ENCODE results near the gene RHOBTB1.

Gene RHOBTB1, protein sequence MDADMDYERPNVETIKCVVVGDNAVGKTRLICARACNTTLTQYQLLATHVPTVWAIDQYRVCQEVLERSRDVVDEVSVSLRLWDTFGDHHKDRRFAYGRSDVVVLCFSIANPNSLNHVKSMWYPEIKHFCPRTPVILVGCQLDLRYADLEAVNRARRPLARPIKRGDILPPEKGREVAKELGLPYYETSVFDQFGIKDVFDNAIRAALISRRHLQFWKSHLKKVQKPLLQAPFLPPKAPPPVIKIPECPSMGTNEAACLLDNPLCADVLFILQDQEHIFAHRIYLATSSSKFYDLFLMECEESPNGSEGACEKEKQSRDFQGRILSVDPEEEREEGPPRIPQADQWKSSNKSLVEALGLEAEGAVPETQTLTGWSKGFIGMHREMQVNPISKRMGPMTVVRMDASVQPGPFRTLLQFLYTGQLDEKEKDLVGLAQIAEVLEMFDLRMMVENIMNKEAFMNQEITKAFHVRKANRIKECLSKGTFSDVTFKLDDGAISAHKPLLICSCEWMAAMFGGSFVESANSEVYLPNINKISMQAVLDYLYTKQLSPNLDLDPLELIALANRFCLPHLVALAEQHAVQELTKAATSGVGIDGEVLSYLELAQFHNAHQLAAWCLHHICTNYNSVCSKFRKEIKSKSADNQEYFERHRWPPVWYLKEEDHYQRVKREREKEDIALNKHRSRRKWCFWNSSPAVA

DNA sequence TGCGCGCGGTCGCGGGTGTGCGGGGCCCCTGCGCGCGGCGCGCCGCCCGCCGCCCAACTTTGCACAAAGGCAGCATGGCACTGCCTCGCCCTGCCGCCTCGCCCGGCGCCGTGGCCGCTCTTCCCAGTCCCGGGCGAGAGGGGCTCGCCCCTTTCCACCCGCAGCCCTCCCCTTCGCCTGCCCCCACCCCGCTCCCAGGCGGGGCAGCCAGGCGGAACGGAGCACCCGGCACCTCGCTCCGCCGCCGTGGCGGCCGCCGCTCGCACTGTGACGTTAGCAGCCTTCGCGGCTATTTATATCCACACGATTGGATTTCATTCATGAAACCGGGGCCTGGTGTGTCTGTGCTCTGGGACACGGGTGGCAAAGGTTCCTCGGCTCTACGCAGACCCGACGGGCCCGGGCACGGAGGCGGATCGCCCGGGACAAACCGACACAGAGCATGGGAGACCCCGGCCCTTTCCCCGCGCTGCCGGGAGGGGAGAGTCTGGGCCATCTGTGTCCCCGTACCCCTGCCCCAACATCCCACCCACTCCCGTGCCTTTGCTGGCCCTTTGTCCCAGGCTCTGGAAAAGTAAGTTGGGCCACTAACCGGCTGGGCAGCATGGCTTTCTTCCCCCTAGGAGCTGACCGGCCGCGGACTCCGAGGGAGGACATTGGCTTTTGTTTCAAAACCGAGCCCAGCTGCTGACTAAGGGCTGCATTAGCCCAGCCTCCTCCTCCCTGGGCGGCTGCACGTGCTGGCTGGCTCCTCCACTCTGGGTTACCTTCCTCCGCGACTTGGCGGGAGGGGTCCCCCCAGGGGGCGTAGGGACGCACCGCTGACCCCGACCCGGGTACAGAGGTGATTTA is at the start of gene RHOBTB1:
TSS of gene RHOBTB1 (minus strand) at position 128 of the 852 bp plus-strand sequence. CDS start 32,643 bp downstream, outside the sequence.
- Histone ChIP-seq H3K27ac (ENCODE audit: extremely low read depth, low read depth, low read length) (peak within 1 kb of the TSS; percentile 81), H3K36me3 (ENCODE audit: control insufficient read depth in 2 of 2, insufficient read depth in 1 of 2, low read length in 2 of 2) (no peaks in the 10 kb centered on the region), H3K4me3 (ENCODE audit: low read depth, low read length) (peak within 1 kb of the TSS; percentile 64), H3K9me3 (ENCODE audit: control insufficient read depth, insufficient read depth, low read depth, low read length) (no peaks in the 10 kb centered on the region), H3K4me1 (ENCODE audit: control insufficient read depth, insufficient read depth, low read length) (peaks cover 6% of the 10 kb centered on the region; the same call in 1 of the 2 replicates)
- CTCF ChIA-PET, result interaction anchor here (0.5 to 1.4 kb wide), 4 partner anchors 13 to 489 kb away, joined by 3 to 6 read pairs (median 3); no protein-coding TSS in a partner anchor
- POLR2A ChIA-PET, result interaction anchor here (0.5 kb wide), 1 partner anchor 333 kb away, joined by 5 read pairs; no protein-coding TSS in a partner anchor
- TF ChIP-seq ZNF221 (tag by site-specific recombination; IDR thresholded peaks at IDR 0.05; ENCODE audit: borderline replicate concordance) (no peak), ZEB2 (tag by site-specific recombination; IDR thresholded peaks at IDR 0.05) (peak; percentile 69; the same call in 1 of the 2 replicates), KLF1 (tag by site-specific recombination; IDR thresholded peaks at IDR 0.05) (peak; percentile 45), ZFP69B (tag by site-specific recombination; IDR thresholded peaks at IDR 0.05) (peak; percentile 20; the same call in 1 of the 2 replicates), ZNF501 (tag by site-specific recombination; IDR thresholded peaks at IDR 0.05) (peak; percentile 84), ZNF114 (tag by site-specific recombination; IDR thresholded peaks at IDR 0.05) (no peak), ZNF302 (tag by site-specific recombination; IDR thresholded peaks at IDR 0.05; ENCODE audit: low read depth) (no peak), ZNF266 (tag by site-specific recombination; IDR thresholded peaks at IDR 0.05; ENCODE audit: low read depth) (no peak), YY1 (tag by site-specific recombination; IDR thresholded peaks at IDR 0.05) (no peak), ZBTB21 (tag by site-specific recombination; IDR thresholded peaks at IDR 0.05) (peak; percentile 61; the same call in 1 of the 2 replicates), ZBTB20 (tag by site-specific recombination; IDR thresholded peaks at IDR 0.05) (peak; percentile 87), ZNF677 (tag by site-specific recombination; IDR thresholded peaks at IDR 0.05) (0 out of 2 replicates have a peak, but pooled peaks have one; percentile 13), ZNF626 (tag by site-specific recombination; IDR thresholded peaks at IDR 0.05) (no peak), ZNF560 (tag by site-specific recombination; IDR thresholded peaks at IDR 0.05; ENCODE audit: borderline replicate concordance) (no peak), OVOL3 (tag by site-specific recombination; IDR thresholded peaks at IDR 0.05) (no peak), ZNF558 (tag by site-specific recombination; IDR thresholded peaks at IDR 0.05) (no peak), ZNF600 (tag by site-specific recombination; IDR thresholded peaks at IDR 0.05) (0 out of 2 replicates have a peak, but pooled peaks have one; percentile 33), ZNF571 (tag by site-specific recombination; IDR thresholded peaks at IDR 0.05) (no peak), GLIS1 (tag by site-specific recombination; IDR thresholded peaks at IDR 0.05) (peak; percentile 84), ZNF747 (tag by site-specific recombination; IDR thresholded peaks at IDR 0.05) (no peak), ZNF707 (tag by site-specific recombination; IDR thresholded peaks at IDR 0.05) (no peak), ZNF423 (tag by site-specific recombination; IDR thresholded peaks at IDR 0.05) (no peak), ZXDB (tag by site-specific recombination; IDR thresholded peaks at IDR 0.05) (peak; percentile 69), ZNF561 (tag by site-specific recombination; IDR thresholded peaks at IDR 0.05; ENCODE audit: borderline replicate concordance) (0 out of 2 replicates have a peak, but pooled peaks have one; percentile 44)
- TF ChIP-seq, protein P1, sequence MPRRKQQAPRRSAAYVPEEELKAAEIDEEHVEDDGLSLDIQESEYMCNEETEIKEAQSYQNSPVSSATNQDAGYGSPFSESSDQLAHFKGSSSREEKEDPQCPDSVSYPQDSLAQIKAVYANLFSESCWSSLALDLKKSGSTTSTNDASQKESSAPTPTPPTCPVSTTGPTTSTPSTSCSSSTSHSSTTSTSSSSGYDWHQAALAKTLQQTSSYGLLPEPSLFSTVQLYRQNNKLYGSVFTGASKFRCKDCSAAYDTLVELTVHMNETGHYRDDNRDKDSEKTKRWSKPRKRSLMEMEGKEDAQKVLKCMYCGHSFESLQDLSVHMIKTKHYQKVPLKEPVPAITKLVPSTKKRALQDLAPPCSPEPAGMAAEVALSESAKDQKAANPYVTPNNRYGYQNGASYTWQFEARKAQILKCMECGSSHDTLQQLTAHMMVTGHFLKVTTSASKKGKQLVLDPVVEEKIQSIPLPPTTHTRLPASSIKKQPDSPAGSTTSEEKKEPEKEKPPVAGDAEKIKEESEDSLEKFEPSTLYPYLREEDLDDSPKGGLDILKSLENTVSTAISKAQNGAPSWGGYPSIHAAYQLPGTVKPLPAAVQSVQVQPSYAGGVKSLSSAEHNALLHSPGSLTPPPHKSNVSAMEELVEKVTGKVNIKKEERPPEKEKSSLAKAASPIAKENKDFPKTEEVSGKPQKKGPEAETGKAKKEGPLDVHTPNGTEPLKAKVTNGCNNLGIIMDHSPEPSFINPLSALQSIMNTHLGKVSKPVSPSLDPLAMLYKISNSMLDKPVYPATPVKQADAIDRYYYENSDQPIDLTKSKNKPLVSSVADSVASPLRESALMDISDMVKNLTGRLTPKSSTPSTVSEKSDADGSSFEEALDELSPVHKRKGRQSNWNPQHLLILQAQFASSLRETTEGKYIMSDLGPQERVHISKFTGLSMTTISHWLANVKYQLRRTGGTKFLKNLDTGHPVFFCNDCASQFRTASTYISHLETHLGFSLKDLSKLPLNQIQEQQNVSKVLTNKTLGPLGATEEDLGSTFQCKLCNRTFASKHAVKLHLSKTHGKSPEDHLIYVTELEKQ (tag by site-specific recombination; IDR thresholded peaks at IDR 0.05; ENCODE audit: borderline replicate concordance), result no peak
- TF ChIP-seq, protein P2, sequence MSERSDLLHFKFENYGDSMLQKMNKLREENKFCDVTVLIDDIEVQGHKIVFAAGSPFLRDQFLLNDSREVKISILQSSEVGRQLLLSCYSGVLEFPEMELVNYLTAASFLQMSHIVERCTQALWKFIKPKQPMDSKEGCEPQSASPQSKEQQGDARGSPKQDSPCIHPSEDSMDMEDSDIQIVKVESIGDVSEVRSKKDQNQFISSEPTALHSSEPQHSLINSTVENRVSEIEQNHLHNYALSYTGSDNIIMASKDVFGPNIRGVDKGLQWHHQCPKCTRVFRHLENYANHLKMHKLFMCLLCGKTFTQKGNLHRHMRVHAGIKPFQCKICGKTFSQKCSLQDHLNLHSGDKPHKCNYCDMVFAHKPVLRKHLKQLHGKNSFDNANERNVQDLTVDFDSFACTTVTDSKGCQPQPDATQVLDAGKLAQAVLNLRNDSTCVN (tag by site-specific recombination; optimal IDR thresholded peaks at IDR 0.05), result peak; percentile 73
- TF ChIP-seq, protein P3, sequence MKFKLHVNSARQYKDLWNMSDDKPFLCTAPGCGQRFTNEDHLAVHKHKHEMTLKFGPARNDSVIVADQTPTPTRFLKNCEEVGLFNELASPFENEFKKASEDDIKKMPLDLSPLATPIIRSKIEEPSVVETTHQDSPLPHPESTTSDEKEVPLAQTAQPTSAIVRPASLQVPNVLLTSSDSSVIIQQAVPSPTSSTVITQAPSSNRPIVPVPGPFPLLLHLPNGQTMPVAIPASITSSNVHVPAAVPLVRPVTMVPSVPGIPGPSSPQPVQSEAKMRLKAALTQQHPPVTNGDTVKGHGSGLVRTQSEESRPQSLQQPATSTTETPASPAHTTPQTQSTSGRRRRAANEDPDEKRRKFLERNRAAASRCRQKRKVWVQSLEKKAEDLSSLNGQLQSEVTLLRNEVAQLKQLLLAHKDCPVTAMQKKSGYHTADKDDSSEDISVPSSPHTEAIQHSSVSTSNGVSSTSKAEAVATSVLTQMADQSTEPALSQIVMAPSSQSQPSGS (tag by site-specific recombination; IDR thresholded peaks at IDR 0.05; ENCODE audit: low read depth), result peak; percentile 19; the same call in 1 of the 2 replicates
- TF ChIP-seq, protein P4, sequence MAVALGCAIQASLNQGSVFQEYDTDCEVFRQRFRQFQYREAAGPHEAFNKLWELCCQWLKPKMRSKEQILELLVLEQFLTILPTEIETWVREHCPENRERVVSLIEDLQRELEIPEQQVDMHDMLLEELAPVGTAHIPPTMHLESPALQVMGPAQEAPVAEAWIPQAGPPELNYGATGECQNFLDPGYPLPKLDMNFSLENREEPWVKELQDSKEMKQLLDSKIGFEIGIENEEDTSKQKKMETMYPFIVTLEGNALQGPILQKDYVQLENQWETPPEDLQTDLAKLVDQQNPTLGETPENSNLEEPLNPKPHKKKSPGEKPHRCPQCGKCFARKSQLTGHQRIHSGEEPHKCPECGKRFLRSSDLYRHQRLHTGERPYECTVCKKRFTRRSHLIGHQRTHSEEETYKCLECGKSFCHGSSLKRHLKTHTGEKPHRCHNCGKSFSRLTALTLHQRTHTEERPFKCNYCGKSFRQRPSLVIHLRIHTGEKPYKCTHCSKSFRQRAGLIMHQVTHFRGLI (tag by site-specific recombination; IDR thresholded peaks at IDR 0.05), result peak; percentile 10; the same call in 1 of the 2 replicates

Measured in HEK293 (cell line).